Myocyte (in vitro differentiated cells): ENCODE measurements around the gene CAMP. TPM values are rescaled to one million over a fixed set of nuclear protein-coding genes. Genes with fewer than 3 reads are reported as not detected.

Source experiments
- DNase-seq: peaks from one replicate; pipeline ENCODE4 v3.0.0-alpha.2; 2012; ENCODE audit warnings: low read depth
- total RNA-seq: library from RNA; depleted of rRNA; stranded (reverse); fragments of >200 nt; gene quantifications from 2 replicates; pipeline ENCODE4 v1.2.3, GENCODE V29; 2014

Gene CAMP
- total RNA-seq, 1 donor from 2014 or later: not detected

DNA sequence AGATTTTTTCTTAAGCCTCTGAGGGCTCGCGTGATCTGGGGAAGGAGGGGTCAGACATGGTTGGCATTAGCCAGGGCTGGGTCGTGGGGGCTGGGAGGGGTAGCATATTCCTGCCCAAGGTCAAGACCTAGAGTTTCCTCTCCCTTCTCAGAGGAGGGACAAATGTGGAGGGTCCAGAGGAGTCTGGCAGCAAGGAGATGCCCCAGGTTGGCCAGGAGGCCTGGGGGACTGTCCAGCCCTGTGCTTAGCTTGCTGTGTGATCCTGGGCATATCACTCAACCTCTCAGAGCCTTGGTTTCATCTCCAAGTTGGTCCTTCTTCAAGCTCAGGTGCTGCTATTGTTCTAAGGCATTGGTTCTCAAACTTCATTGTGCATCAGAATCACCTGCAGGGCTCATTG is 9.1 kb upstream of the CAMP start:
- no peak for DNase-seq

DNA sequence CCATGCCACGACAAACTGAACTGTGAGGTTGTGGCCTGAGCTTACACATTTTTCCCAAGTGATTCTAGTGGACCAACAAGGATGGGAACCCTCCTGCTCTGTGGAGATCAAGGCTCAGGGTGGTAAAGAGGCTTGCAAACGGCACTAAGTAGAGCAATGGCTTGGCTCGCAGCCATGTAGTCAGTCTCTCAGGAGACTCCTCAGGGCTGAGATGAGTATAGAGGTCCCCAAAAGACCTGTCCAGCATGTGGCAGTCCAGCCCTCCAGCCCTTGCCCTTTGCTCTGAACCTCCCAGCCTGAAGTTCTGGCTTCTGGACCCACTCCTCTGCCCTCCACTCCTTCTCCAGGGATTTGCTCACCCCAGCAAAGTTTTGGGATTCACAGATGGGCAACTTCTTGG is 8.3 kb upstream of the CAMP start:
- DNase-seq: no peak

- peak; percentile 19 for DNase-seq
Measured at GRCh38 chr3:48215466-48215865, 7.8 kb upstream of the CAMP start.

DNA sequence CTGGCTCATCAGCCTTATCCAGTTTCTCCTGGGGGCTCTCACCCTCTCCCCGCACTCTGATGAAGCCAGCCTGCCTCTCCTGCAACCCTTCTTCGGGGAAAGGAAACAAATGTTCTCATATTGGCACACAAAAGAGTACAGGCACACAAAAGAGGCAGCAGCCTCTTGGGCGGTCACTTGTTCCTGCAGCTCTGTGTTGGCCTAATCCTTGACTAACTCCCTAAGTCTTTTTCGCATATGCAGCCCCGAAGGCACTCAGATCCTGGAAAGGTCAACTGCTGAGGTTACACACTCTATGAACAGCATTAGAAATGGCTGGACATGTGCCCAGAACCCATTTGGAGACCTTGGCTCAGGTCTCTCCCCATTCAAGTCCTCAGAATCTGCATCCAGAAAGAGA is 7.4 kb upstream of the CAMP start:
- DNase-seq: no peak

DNA sequence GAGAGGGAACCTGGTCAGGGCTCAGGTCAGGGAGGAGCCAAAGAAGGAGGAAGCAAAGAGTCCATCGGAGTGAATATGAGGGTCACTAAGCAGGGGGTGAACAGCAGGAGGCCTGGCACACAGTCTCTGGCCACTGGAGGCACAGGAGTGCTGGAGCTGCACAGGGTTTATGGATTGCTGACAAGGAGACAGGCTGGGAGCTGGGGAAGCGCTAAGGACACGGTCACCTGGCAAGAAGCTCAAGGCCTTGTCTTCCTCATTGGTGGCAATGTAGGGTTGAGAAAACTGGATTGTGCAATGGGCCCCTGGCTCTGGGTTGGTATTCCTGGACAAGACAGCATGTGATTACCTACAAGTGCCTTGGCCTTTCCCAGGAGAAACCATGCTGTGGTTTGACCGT is 5.8 kb upstream of the CAMP start:
- DNase-seq: no peak

- DNase-seq: no peak
Measured at GRCh38 chr3:48218537-48218936, 4.8 kb upstream of the CAMP start.

DNA sequence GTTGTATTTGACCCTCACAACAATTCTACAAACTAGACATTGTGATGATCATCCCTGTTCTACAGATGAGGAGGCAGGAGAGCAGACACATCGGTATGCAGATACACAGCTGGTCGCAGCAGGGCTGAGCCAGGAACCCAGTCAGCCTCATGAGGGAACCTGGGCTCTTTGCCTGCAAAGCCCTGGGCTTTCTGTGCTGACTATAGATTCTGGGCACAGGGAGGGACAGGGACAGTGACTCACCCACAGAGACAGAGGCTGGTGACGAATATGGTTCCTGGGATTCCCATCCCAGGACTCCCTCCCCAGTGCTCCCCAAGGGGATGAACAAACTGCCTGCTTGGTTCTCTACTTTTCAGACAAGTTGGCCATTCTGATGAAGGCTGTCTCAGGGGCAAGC is 3.8 kb upstream of the CAMP start:
- no peak for DNase-seq

- no peak for DNase-seq
Measured at GRCh38 chr3:48220746-48221145, 2.5 kb upstream of the CAMP start.

GRCh38 chr3:48225587-48225986 is 2.3 kb downstream of the CAMP start:
- no peak for DNase-seq

DNA sequence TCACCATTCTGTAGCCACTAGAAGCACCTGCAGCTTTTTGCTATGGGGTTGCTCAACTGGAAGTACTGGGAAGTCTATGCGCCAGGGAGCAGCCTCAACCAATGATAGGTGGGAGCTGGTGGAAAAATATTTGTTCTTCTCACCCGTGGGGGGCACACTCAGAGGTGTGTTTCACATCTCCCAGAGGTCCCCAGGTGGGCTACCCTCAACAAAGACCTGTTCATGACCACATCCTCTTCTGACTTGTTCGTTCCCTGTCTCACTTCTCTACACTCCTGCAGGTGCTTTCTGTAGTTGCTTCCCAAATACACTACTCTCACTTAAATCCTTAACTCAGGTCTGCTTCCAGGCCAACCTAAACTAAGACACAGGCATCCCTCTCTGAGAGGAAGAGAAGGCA is 3.6 kb downstream of the CAMP start:
- no peak for DNase-seq

DNA sequence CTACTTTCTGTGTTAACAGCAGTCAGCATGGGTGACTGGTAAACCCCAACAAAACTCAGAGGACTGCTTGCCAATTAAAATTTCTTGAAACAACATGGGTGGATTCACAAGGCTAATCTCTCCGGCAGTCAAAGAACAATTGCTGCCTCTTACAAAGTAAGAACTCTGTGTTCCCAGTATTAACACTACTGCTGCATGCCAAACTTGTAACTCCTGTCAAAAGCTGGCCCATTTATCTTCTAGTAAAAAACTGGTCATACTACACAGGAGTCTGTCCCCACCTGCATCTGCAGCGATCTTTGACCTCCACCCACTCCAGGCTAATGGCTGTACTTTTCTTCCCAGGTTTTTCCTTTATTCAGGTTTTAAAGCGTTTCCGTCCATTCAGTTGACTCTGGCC is 8.9 kb downstream of the CAMP start:
- no peak for DNase-seq

GRCh38 chr3:48232734-48233133 is 9.4 kb downstream of the CAMP start:
- DNase-seq: peak; percentile 71

DNA sequence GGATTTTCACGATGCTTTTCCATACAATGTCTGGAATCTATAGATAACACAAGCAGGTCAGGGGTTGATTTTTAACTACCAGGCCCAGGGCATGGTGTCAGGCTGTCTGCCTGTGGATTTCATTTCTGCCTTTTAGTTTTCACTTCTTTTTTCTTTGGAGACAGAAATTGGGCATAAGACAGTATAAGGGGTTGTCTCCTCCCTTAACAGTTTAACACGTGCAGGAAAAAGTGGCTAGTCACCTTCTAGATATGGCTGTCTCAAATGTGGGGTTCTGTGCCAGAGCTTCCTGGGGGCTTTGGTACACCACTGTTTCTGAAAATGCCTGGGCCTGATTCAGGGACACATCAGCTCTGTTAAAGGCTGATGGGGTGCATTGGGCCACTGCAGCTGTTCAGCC is 10.2 kb downstream of the CAMP start:
- DNase-seq: no peak

DNA sequence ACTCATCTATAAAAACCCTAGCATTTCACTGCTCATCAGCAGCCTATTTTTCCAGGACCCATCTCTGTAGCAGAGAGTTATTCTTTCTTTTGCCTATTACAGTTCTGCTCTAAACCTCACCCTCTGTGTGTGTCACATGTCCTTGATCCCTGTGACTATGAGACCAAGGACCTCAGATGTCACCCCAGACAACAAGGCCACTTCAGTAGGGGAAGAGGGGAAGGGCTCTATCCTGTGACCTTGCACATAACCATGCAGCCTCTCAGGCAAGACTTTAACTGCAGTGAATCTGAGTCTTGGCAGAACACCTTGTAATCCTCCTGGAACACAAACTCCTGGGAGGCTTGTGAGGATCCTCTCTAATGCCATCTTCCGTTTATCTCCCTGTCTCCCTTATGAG is 13.2 kb downstream of the CAMP start:
- DNase-seq: no peak

DNA sequence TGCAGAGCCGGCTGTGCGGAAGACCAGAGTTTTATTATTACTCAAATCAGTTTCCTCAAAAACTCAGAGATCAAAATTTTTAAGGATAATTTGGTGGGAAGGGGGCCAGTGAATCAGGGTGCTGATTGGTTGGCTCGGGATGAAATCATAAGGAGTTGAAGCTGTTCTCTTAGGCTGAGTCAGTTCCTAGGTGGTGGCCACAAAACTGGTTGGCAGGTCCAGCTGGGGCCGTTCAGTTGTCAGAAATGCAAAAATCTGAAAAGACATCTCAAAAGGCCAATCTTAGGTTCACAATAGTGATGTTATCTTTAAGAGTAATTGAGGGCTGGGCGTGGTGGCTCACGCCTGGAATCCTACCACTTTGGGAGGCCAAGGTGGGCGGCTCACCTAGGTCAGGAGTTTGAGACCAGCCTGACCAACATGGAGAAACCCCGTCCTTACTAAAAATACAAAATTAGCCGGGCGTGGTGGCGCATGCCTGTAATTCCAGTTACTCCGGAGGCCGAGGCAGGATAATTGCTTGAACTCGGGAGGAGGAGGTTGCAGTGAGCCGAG is 15.3 kb downstream of the CAMP start:
- no peak for DNase-seq

GRCh38 chr3:48240000-48240963 is 17.0 kb downstream of the CAMP start:
- DNase-seq: no peak

DNA sequence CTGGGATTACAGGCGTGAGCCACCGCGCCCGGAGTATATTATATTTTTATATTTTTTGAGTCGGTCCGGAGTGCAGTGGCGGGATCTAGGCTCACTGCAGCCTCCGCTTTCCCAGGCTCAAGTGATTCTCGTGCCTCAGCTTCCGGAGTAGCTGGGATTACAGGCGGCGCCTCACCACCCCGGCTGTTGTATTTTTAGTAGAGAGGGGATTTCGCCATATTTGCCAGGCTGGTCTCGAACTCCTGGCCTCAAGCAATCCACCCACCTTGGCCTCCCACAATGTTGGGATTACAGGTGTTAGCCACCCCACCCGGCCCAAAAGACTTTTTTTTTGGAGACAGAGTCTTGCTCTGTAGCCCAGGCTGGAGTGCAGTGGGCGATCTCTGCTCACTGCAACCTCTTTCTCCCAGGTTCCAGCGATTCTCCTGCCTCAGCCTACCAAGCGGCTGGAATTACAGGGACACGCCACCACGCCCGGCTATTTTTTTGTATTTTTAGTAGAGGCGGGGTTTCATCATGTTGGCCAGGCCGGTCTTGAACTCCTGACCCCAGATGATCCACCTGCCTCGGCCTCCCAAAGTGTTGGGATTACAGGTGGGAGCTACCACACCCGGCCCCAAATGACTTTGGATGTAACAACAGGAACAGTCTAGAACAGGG is 18.6 kb downstream of the CAMP start:
- DNase-seq: no peak

DNA sequence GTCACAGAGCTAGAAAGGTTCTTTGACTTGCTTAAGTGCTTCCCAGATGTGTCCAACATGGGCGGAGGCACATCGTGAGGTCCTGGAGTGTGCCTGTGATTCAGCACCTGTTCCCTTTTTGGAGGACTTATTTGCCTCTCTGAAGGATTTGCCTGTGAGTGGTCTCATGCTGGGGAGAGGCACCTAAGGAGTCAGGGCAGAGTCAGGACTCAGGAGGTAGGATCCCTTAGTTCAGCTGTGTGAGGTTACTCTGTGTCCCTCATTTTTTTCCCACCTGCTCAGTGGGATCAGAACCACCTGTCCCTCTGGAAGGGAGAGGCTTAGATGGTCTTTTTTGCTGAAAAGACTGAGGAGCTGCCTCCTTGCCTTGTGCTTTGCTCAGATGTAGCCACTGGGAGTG is 20.6 kb downstream of the CAMP start:
- peak; percentile 65 for DNase-seq

DNA sequence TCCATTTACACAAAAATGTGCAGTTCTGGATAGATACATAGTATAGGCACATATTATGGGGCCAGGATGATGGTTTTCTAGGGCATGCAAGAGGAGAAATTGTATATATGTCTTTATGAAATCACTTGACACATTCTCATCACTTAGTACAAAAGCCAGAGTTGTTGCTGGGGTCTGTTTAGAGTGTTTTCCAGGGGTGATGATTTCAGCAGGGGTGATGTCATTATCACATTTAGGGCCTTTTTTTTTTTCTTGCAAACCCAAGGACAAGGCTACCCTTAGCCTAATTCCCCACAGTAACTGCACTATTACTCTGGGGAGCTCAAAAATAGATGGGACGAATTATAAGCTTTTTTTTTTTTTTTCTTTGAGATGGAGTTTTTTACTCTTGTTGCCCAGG is 21.2 kb downstream of the CAMP start:
- no peak for DNase-seq

DNA sequence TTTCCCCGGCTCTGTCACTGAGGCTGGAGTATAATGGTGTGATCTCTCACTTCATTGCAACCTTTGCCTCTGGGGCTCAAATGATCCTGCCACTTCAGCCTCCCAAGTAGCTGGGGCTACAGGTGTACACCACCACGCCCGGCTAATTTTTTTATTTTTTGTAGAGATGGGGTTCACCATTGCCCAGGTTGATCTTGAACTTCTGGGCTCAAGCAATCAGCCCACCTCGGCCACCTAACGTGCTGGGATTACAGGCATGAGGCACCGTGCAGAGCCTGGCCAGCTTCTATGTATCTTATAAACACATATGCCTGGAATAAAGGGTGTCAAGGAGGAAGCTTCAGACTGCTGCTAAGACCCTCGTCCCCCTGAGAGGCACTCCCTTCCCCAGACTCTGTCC is 21.8 kb downstream of the CAMP start:
- DNase-seq: no peak

DNA sequence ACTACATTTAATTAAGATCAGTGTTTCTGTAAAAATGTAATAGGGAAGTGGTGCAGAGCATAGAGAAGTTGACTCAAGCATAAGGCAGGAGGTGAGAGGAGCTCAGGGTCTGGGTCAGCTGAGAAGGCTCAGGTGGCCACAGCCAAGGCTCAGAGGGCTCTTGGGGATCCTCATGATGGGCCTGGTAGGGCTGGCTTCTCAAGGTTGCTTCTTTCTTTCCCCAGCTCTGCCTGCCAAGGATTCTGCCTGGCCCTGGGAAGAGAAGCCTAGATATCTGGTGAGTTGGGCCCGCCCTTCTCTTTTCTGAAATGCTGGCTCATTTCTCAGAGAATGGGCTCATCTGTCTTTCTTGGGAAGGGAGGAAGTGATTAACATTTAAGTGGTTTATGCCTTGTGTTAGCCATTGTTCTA is 24.1 kb downstream of the CAMP start:
- peak; percentile 35 for DNase-seq

DNA sequence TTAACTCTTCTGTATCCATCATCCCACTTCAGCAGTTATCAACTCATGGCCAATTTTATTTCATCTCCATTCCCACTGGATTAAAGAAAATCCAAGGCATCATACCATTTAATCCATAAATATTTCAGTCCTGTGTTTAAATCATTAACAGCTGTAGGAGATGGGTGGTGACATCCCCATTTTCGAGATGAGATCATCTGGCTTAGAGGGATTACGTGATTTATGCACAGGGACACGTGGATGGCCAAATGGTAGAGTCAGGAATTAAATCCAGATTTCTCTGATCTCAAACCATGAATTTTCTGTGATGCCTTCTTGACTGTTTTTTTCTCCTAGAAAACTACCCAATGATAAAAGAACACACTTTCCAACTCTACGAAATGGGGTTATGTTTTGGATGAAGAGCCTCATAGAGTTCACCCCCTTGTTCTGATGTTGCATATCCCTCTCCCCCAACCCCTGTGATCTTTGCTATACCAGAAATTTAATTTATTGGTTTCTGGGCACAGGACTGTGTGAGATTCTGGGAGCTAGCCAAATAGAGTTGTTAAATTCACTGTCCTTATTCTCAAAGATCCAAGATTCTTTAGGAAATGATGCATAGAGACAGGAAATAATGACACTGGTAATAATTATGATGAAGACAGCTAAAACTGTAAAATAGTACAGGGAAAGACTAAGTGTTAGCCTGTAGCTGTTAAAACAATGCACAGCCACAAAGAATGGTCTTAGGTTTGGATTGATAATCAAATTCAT is 25.0 kb downstream of the CAMP start:
- DNase-seq: no peak
